Neural cell (in vitro differentiated cells): ENCODE results near the gene LRRIQ3. TPM values are rescaled to one million over a fixed set of nuclear protein-coding genes. Genes with fewer than 3 reads are reported as not detected.
"Not testable (repeated sequence)": the region's sequence is repeated elsewhere in the genome, so short reads cannot be mapped to it uniquely, and the experiment has no call there.

ENCODE experiments used
- H2AFZ ChIP-seq: fragments of 200-600, 300-800 bp; sonication (generic), shearing (Covaris generic); 2 replicates; pipeline ENCODE4 v1.6.0; 2014; ENCODE audit warnings: low read depth, mild to moderate bottlenecking, antibody characterized with exemption, low read length, moderate library complexity
- H3F3A ChIP-seq: fragments of 200-600 bp; shearing (Covaris generic); 2 replicates; pipeline ENCODE4 v1.6.1; 2016; ENCODE audit warnings: mild to moderate bottlenecking, moderate library complexity, mixed read lengths, antibody characterized with exemption, low read length; ENCODE audit not compliant: insufficient read depth, poor library complexity, severe bottlenecking
- H3K27ac ChIP-seq: fragments of 200-600, 300-800 bp; sonication (generic), shearing (Covaris generic); 2 replicates; pipeline ENCODE4 v1.5.1; 2014; ENCODE audit warnings: mild to moderate bottlenecking, low read length, moderate library complexity
- H3K27me3 ChIP-seq: fragments of 300-800, 200-600 bp; sonication (generic), shearing (Covaris generic); 2 replicates; pipeline ENCODE4 v1.6.0; 2014; ENCODE audit warnings: mild to moderate bottlenecking, low read depth, low read length, moderate library complexity; ENCODE audit not compliant: insufficient read depth
- H3K36me3 ChIP-seq: fragments of 300-800, 200-600 bp; sonication (generic), shearing (Covaris generic); 2 replicates; pipeline ENCODE4 v1.5.1; 2014; ENCODE audit warnings: mild to moderate bottlenecking, antibody characterized with exemption, low read length, moderate library complexity; ENCODE audit not compliant: insufficient read depth
- H3K4me2 ChIP-seq: fragments of 300-800, 200-600 bp; sonication (generic), shearing (Covaris generic); 2 replicates; pipeline ENCODE4 v1.6.0; 2014; ENCODE audit warnings: mild to moderate bottlenecking, low read length
- H3K4me3 ChIP-seq: fragments of 300-800, 200-600 bp; sonication (generic), shearing (Covaris generic); 2 replicates; pipeline ENCODE4 v1.5.1; 2014; ENCODE audit warnings: mild to moderate bottlenecking, low read length, moderate library complexity
- H3K79me2 ChIP-seq: fragments of 200-600 bp; shearing (Covaris generic); replicated peaks from 2 replicates; pipeline ENCODE4 v1.6.0; 2014; ENCODE audit warnings: mild to moderate bottlenecking, low read length, moderate library complexity; ENCODE audit not compliant: insufficient read depth
- H3K9ac ChIP-seq: fragments of 300-800, 200-600 bp; sonication (generic), shearing (Covaris generic); 2 replicates; pipeline ENCODE4 v1.6.1; 2016; ENCODE audit warnings: mild to moderate bottlenecking, low read length, mixed read lengths
- H3K9me2 ChIP-seq: fragments of 200-600 bp; shearing (Covaris generic); 2 replicates; pipeline ENCODE4 v1.6.1; 2016; ENCODE audit warnings: mild to moderate bottlenecking, low read length, mixed read lengths; ENCODE audit not compliant: insufficient read depth
- H3K9me3 ChIP-seq: fragments of 200-600, 300-800 bp; sonication (generic), shearing (Covaris generic); 2 replicates; pipeline ENCODE4 v1.6.1; 2016; ENCODE audit warnings: mild to moderate bottlenecking, mixed run types, low read length, moderate library complexity, mixed read lengths
- H4K20me1 ChIP-seq: fragments of 200-600 bp; shearing (Covaris generic); 2 replicates; pipeline ENCODE4 v1.6.1; 2016; ENCODE audit warnings: mild to moderate bottlenecking, mixed run types; ENCODE audit not compliant: insufficient read depth
- EP300 ChIP-seq: fragments of 450-650 bp; conservative IDR thresholded peaks from 2 replicates; pipeline ENCODE4 v1.6.1; 2014; ENCODE audit warnings: antibody characterized with exemption, mild to moderate bottlenecking, moderate library complexity; ENCODE audit not compliant: poor library complexity, severe bottlenecking
- EZH2 ChIP-seq: fragments of 200-600, 300-800 bp; shearing (Covaris generic), sonication (generic); IDR thresholded peaks from 2 replicates; pipeline ENCODE4 v1.6.1; 2014; ENCODE audit warnings: antibody characterized with exemption, low read length, borderline replicate concordance, mild to moderate bottlenecking; ENCODE audit not compliant: insufficient read depth, poor library complexity, severe bottlenecking
- MXI1 ChIP-seq: fragments of 450-650 bp; conservative IDR thresholded peaks from 2 replicates; pipeline ENCODE4 v1.6.1; 2014; ENCODE audit warnings: antibody characterized with exemption, mild to moderate bottlenecking; ENCODE audit not compliant: poor library complexity, severe bottlenecking
- POLR2AphosphoS5 ChIP-seq: IDR thresholded peaks from 2 replicates; pipeline ENCODE4 v1.6.1; 2012
- SMC3 ChIP-seq: fragments of 450-650 bp; conservative IDR thresholded peaks from 2 replicates; pipeline ENCODE4 v1.6.1; 2014; ENCODE audit warnings: antibody characterized with exemption, mild to moderate bottlenecking, moderate library complexity; ENCODE audit not compliant: poor library complexity
- TAF1 ChIP-seq: IDR thresholded peaks from 2 replicates; pipeline ENCODE4 v1.6.1; 2012; ENCODE audit warnings: low read depth
- polyA plus RNA-seq: library from polyadenylated mRNA; depleted of rRNA; stranded (reverse); fragments of >200 nt; gene quantifications from 2 replicates; pipeline ENCODE4 v1.2.3, GENCODE V29; 2014
- TF ChIP-seq, protein P1 (sequence below): IDR thresholded peaks from 2 replicates; pipeline ENCODE4 v1.6.1; 2012; ENCODE audit warnings: borderline replicate concordance
- TF ChIP-seq, protein P2 (sequence below): fragments of 450-650 bp; IDR thresholded peaks from 2 replicates; pipeline ENCODE4 v1.5.1; 2014; ENCODE audit warnings: antibody characterized with exemption, mild to moderate bottlenecking, moderate library complexity; ENCODE audit not compliant: poor library complexity, severe bottlenecking

LRRIQ3 gene
- polyA plus RNA-seq, 1 donor from 2014 or later, result not detected

DNA sequence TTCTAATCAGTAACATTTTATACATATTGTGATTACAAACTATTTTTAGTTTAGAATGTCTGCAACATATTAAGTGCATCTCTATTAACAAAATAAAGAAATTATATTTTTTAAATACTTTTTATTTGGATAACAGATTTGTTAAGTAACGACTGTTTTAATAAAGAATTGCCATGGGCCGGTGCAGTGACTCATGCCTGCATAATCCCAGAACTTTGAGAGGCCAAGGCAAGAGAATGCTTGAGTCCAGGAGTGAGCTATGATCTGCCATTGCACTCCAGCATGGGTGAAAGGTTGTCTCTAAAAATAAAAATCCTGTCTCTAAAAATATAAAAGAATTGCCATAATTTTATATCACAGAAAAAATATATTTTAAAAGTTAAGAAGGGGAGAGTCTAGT is 4.1 kb downstream of the LRRIQ3 start:
- Histone ChIP-seq H3K4me2 (no peak overlapping the region), H3K27me3 (no peaks in the 10 kb centered on the region), H2AFZ (no peak overlapping the region), H4K20me1 (no peaks in the 10 kb centered on the region), H3F3A (no peaks in the 10 kb centered on the region), H3K27ac (no peak overlapping the region), H3K9ac (no peak overlapping the region), H3K4me3 (no peak overlapping the region), H3K9me3 (no peaks in the 10 kb centered on the region), H3K9me2 (no peaks in the 10 kb centered on the region), H3K36me3 (no peaks in the 10 kb centered on the region), H3K79me2 (no peaks in the 10 kb centered on the region)
- TF ChIP-seq, protein P1, sequence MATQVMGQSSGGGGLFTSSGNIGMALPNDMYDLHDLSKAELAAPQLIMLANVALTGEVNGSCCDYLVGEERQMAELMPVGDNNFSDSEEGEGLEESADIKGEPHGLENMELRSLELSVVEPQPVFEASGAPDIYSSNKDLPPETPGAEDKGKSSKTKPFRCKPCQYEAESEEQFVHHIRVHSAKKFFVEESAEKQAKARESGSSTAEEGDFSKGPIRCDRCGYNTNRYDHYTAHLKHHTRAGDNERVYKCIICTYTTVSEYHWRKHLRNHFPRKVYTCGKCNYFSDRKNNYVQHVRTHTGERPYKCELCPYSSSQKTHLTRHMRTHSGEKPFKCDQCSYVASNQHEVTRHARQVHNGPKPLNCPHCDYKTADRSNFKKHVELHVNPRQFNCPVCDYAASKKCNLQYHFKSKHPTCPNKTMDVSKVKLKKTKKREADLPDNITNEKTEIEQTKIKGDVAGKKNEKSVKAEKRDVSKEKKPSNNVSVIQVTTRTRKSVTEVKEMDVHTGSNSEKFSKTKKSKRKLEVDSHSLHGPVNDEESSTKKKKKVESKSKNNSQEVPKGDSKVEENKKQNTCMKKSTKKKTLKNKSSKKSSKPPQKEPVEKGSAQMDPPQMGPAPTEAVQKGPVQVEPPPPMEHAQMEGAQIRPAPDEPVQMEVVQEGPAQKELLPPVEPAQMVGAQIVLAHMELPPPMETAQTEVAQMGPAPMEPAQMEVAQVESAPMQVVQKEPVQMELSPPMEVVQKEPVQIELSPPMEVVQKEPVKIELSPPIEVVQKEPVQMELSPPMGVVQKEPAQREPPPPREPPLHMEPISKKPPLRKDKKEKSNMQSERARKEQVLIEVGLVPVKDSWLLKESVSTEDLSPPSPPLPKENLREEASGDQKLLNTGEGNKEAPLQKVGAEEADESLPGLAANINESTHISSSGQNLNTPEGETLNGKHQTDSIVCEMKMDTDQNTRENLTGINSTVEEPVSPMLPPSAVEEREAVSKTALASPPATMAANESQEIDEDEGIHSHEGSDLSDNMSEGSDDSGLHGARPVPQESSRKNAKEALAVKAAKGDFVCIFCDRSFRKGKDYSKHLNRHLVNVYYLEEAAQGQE, result no peak

DNA sequence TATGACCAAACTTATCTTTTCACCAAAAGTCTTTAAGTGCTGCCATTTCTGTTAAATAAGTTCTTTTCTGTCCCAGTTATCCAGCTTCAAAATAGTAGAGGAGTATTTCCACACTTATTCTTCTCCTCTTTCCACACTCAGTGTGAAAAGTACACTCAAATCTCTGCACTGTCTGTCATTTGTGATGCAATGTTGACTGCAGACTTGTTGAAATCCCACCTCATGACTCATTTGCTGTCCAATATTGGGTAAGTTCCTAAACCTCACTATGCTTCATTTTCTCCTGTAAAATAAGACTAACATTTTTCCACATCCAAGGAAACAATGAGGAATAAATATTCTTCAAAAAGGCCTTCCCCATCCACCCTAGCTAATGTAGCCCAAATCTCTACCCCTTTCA is 17.5 kb downstream of the LRRIQ3 start:
- no peaks in the 10 kb centered on the region for H3F3A ChIP-seq
- TF ChIP-seq MXI1 (no peak), TAF1 (no peak), POLR2AphosphoS5 (no peak), SMC3 (no peak), EZH2 (no peak), EP300 (no peak)
- TF ChIP-seq, protein P2, sequence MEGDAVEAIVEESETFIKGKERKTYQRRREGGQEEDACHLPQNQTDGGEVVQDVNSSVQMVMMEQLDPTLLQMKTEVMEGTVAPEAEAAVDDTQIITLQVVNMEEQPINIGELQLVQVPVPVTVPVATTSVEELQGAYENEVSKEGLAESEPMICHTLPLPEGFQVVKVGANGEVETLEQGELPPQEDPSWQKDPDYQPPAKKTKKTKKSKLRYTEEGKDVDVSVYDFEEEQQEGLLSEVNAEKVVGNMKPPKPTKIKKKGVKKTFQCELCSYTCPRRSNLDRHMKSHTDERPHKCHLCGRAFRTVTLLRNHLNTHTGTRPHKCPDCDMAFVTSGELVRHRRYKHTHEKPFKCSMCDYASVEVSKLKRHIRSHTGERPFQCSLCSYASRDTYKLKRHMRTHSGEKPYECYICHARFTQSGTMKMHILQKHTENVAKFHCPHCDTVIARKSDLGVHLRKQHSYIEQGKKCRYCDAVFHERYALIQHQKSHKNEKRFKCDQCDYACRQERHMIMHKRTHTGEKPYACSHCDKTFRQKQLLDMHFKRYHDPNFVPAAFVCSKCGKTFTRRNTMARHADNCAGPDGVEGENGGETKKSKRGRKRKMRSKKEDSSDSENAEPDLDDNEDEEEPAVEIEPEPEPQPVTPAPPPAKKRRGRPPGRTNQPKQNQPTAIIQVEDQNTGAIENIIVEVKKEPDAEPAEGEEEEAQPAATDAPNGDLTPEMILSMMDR, result no peak
- TF ChIP-seq, protein P1, result no peak
- no peak overlapping the region for H3K4me2 ChIP-seq
- H3K9me2 ChIP-seq, result no peaks in the 10 kb centered on the region
- no peaks in the 10 kb centered on the region for H3K36me3 ChIP-seq
- H4K20me1 ChIP-seq, result no peaks in the 10 kb centered on the region
- H2AFZ ChIP-seq, result no peak overlapping the region
- H3K4me3 ChIP-seq, result no peak overlapping the region
- no peaks in the 10 kb centered on the region for H3K79me2 ChIP-seq
- H3K27me3 ChIP-seq, result no peaks in the 10 kb centered on the region
- H3K9ac ChIP-seq, result no peak overlapping the region
- H3K27ac ChIP-seq, result no peak overlapping the region
- H3K9me3 ChIP-seq, result no peaks in the 10 kb centered on the region

DNA sequence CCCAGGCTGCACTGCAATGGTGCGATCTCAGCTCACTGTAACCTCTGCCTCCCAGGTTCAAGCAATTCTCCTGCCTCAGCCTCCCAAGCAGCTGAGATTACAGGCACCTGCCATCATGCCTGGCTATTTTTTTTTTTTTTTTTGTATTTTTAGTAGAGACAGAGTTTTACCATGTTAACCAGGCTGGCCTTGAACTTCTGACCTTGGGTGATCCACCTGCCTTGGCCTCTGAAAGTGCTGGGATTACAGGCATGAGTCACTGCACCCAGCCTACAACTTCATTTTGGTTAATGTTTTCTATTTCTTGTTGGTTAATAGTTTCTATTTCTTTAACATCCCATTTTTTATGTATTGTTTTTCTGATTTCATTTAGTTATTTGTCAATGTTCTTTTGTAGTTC is 23.6 kb downstream of the LRRIQ3 start:
- H3K27ac ChIP-seq, H3K9ac ChIP-seq, H3F3A ChIP-seq, H3K36me3 ChIP-seq, H3K27me3 ChIP-seq, H4K20me1 ChIP-seq, H3K4me2 ChIP-seq, H3K79me2 ChIP-seq, H3K9me2 ChIP-seq, H3K9me3 ChIP-seq, H3K4me3 ChIP-seq, H2AFZ ChIP-seq: not testable (repeated sequence)
